PFSK-1 (cell line): Measurements from ENCODE around the gene NF2. TPM values are rescaled to one million over a fixed set of nuclear protein-coding genes. Genes with fewer than 3 reads are reported as not detected.

ENCODE experiments used
- FOXP2 ChIP-seq: optimal IDR thresholded peaks from 2 replicates; pipeline ENCODE3; 2011; ENCODE audit warnings: borderline replicate concordance, control low read depth, inconsistent platforms; ENCODE audit not compliant: insufficient read depth; ENCODE audit errors: extremely low read length, extremely low read depth
- POLR2AphosphoS5 ChIP-seq: IDR thresholded peaks from 2 replicates; pipeline ENCODE4 v1.6.1; 2012; ENCODE audit warnings: low read depth, mild to moderate bottlenecking, control low read depth, low read length, moderate library complexity
- REST ChIP-seq, 2 experiments: IDR thresholded peaks; 2 replicates each; pipeline versions ENCODE4 v1.6.1 to v1.8.0; 2011 to 2012; ENCODE audit warnings: low read depth in 2 of 2, low read length in 2 of 2, control low read depth in 1 of 2, inconsistent platforms in 1 of 2, mild to moderate bottlenecking in 1 of 2, moderate library complexity in 1 of 2; ENCODE audit not compliant: insufficient read depth in 1 of 2
- SIN3A ChIP-seq: IDR thresholded peaks from 2 replicates; pipeline ENCODE4 v1.6.1; 2012; ENCODE audit warnings: mild to moderate bottlenecking, low read length, moderate library complexity, borderline replicate concordance; ENCODE audit not compliant: insufficient read depth
- TAF1 ChIP-seq: IDR thresholded peaks from 2 replicates; pipeline ENCODE4 v1.6.1; 2012; ENCODE audit warnings: low read length, control low read depth, borderline replicate concordance; ENCODE audit not compliant: insufficient read depth
- polyA plus RNA-seq: library from polyadenylated mRNA; unstranded; fragments of >200 nt; gene quantifications from one replicate; pipeline ENCODE4 v1.2.1, GENCODE V29; 2012; ENCODE audit warnings: low read depth, missing spikeins; ENCODE audit not compliant: insufficient read length

The NF2 gene
- 12.3 TPM for polyA plus RNA-seq

- no peak for TF ChIP-seq REST (IDR thresholded peaks at IDR 0.05; ENCODE audit: insufficient read depth in 1 of 2, low read depth in 2 of 2, low read length in 2 of 2)
- no peak for TF ChIP-seq SIN3A
- TF ChIP-seq FOXP2: peak; percentile 87
- peak; percentile 41; the same call in 1 of the 2 replicates for TF ChIP-seq POLR2AphosphoS5
- no peak for TF ChIP-seq TAF1
Observed at GRCh38 chr22:29603358-29604075, at the start of gene NF2. Gene NF2, plus strand, starts transcription at chr22:29603633. Its CDS starts 366 bp downstream, at chr22:29603999.

GRCh38 chr22:29555065-29555644 is 48.3 kb upstream of the NF2 start:
- no peak for TF ChIP-seq TAF1
- TF ChIP-seq FOXP2: no peak
- no peak for TF ChIP-seq SIN3A
- no peak for TF ChIP-seq POLR2AphosphoS5
- no peak for TF ChIP-seq REST (IDR thresholded peaks at IDR 0.05; ENCODE audit: insufficient read depth in 1 of 2, low read depth in 2 of 2, low read length in 2 of 2)

DNA sequence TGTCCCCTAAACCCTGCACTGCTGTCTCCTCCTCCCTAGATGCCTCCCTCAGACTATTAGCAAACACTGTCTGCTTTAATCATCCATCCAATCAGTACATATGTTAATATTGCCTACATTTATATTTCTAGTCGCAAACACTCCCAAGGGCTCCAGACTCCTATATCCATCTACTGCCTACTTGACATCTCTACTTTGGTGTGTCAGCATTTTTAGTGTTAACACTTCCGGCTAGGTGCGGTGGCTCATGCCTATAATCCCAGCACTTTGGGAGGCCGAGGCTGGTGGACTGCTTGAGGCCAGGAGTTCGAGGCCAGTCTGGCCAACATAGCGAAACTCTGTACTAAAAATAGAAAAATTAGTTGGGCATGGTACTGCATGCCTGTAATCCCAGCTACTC is 44.4 kb upstream of the NF2 start:
- TF ChIP-seq SIN3A (no peak), FOXP2 (no peak)

GRCh38 chr22:29559853-29560252 is 43.6 kb upstream of the NF2 start:
- no peak for TF ChIP-seq FOXP2
- no peak for TF ChIP-seq REST (IDR thresholded peaks at IDR 0.05; ENCODE audit: insufficient read depth in 1 of 2, low read depth in 2 of 2, low read length in 2 of 2)

DNA sequence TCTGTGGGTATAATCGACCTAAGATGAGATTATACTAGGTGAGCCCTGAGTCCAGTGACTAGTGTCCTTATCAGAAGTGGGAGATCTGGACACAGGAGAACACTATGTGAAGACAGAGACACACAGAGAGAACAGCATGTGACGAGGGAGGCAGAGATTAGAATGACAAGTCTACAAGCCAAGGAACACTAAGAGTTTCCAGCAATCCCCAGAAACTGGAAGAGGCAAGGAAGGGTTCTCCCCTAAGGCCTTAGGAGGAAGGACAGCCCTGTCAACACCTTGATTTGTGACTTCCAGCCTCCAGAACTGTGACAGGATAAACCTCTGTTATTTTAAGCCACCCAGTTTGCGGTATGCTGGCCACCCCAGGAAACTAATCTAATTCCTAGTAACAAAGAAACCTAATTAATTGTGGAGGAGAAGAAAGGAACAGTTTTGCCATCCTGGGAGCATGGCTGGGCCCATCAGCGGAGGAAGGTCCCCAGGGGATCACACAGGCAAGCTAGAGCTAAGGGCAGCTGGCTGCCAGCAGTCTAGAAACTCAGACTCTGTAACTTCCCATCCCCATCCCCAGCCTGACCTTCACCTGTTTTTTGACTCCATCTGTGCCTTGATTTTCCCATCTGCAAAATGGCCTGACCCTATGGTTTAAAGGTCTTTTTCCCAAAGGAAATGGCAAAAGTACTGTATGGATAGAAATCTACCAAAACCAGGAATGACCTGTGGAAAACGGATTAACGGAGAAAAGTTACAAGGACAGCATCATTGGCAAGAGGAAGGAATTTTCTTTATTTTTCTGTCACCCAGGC is 39.6 kb upstream of the NF2 start:
- TF ChIP-seq REST (IDR thresholded peaks at IDR 0.05; ENCODE audit: insufficient read depth in 1 of 2, low read depth in 2 of 2, low read length in 2 of 2) (no peak), FOXP2 (no peak)
